SU-DHL-6 (cell line): ENCODE data around the gene C19orf44.

Experiments used
- H2AFZ ChIP-seq: fragments of 200-600 bp; sonication (generic); 2 replicates; pipeline ENCODE4 v1.6.1; 2014; ENCODE audit warnings: low read depth, mild to moderate bottlenecking, moderate library complexity, mixed read lengths, antibody characterized with exemption, low read length; ENCODE audit not compliant: severe bottlenecking
- H3F3A ChIP-seq: fragments of 200-600 bp; shearing (Covaris generic); 2 replicates; pipeline ENCODE4 v1.6.0; 2016; ENCODE audit warnings: antibody characterized with exemption, mild to moderate bottlenecking; ENCODE audit not compliant: insufficient read depth
- H3K27ac ChIP-seq: fragments of 200-600 bp; sonication (generic); 2 replicates; pipeline ENCODE4 v1.5.1; 2016; ENCODE audit warnings: low read depth, mild to moderate bottlenecking, low read length, moderate library complexity, mixed read lengths
- H3K27me3 ChIP-seq: fragments of 200-600 bp; sonication (generic), shearing (Covaris generic); 2 replicates; pipeline ENCODE4 v1.6.0; 2014; ENCODE audit warnings: mild to moderate bottlenecking, low read length
- H3K36me3 ChIP-seq: fragments of 200-600 bp; sonication (generic); 2 replicates; pipeline ENCODE4 v1.6.1; 2014; ENCODE audit warnings: mild to moderate bottlenecking, low read length, mixed read lengths
- H3K4me2 ChIP-seq: fragments of 300-600, 200-600 bp; shearing (Covaris generic), sonication (generic); 2 replicates; pipeline ENCODE4 v1.6.0; 2014; ENCODE audit warnings: low read length, low read depth, mild to moderate bottlenecking; ENCODE audit not compliant: poor library complexity, severe bottlenecking
- H3K4me3 ChIP-seq: fragments of 200-600 bp; sonication (generic); 2 replicates; pipeline ENCODE4 v1.5.1; 2014; ENCODE audit warnings: antibody characterized with exemption, low read length, mild to moderate bottlenecking, mixed read lengths; ENCODE audit not compliant: insufficient read depth, poor library complexity, severe bottlenecking
- H3K79me2 ChIP-seq: fragments of 200-600 bp; sonication (generic); 2 replicates; pipeline ENCODE4 v1.6.1; 2014; ENCODE audit warnings: mild to moderate bottlenecking, low read length, moderate library complexity; ENCODE audit not compliant: insufficient read depth
- H3K9ac ChIP-seq: fragments of 200-600 bp; sonication (generic); 2 replicates; pipeline ENCODE4 v1.7.0; 2014; ENCODE audit warnings: mild to moderate bottlenecking, low read length
- H3K9me2 ChIP-seq: fragments of 200-600 bp; sonication (generic); replicated peaks from 2 replicates; pipeline ENCODE4 v1.6.1; 2014; ENCODE audit warnings: low read length; ENCODE audit not compliant: insufficient read depth
- H3K9me3 ChIP-seq: fragments of 200-600 bp; sonication (generic); 2 replicates; pipeline ENCODE4 v1.6.1; 2014; ENCODE audit warnings: low read length, mixed read lengths; ENCODE audit not compliant: insufficient read depth
- H4K20me1 ChIP-seq: fragments of 200-600 bp; sonication (generic); 2 replicates; pipeline ENCODE4 v1.6.1; 2014; ENCODE audit warnings: low read depth, mild to moderate bottlenecking, antibody characterized with exemption, low read length, moderate library complexity, mixed read lengths
- CTCF ChIP-seq: fragments of 200-600 bp; sonication (generic); IDR thresholded peaks from one replicate; pipeline ENCODE4 v1.5.1; 2017; ENCODE audit warnings: antibody characterized with exemption, mild to moderate bottlenecking, low read length, moderate library complexity; ENCODE audit not compliant: insufficient read depth, poor library complexity, severe bottlenecking
- EZH2phosphoT487 ChIP-seq: fragments of 200-600 bp; sonication (generic), shearing (Covaris generic); conservative IDR thresholded peaks from 2 replicates; pipeline ENCODE4 v1.6.1; 2018; ENCODE audit warnings: mild to moderate bottlenecking, antibody characterized with exemption, low read length, moderate library complexity, mixed read lengths

The C19orf44 gene

DNA sequence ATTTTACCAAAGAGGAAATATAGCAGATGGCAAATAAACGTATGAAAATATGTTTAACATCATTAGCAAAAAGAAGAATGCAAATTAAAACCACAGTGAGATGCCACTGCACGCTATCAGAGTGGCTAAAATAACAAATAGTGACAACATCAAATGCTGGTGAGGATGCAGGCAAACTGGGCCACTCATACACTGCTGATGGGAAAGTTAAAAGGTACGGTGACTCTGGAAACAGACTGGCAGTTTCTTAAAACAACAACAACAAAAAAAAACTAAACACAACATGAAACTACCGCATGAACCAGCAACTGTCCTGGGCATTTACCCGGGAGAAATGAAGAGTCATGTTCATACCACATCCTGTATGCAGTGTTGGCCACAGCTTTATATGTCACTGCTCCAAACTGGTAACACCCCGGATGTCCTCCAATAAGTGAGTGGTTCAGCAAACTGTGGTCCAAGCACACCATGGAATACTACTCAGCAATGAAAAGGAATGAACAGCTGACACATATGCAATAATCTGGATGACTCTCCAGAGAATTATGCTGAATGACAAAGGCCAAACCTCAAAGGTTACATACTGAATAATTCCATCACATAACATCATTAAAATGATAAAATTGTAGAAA is 46.7 kb upstream of the C19orf44 start:
- Histone ChIP-seq H3K9me3 (no peaks in the 10 kb centered on the region), H3F3A (peaks cover 71% of the 10 kb centered on the region), H3K36me3 (no peaks in the 10 kb centered on the region; the same call in 1 of the 2 replicates), H2AFZ (no peak overlapping the region), H4K20me1 (no peaks in the 10 kb centered on the region), H3K9ac (peak overlapping the region; percentile 64), H3K79me2 (peaks cover 83% of the 10 kb centered on the region), H3K27ac (peak overlapping the region; percentile 98), H3K27me3 (no peaks in the 10 kb centered on the region), H3K4me3 (peak overlapping the region; percentile 34), H3K9me2 (no peaks in the 10 kb centered on the region), H3K4me2 (peak overlapping the region; percentile 68)
- TF ChIP-seq EZH2phosphoT487 (no peak), CTCF (no peak)

DNA sequence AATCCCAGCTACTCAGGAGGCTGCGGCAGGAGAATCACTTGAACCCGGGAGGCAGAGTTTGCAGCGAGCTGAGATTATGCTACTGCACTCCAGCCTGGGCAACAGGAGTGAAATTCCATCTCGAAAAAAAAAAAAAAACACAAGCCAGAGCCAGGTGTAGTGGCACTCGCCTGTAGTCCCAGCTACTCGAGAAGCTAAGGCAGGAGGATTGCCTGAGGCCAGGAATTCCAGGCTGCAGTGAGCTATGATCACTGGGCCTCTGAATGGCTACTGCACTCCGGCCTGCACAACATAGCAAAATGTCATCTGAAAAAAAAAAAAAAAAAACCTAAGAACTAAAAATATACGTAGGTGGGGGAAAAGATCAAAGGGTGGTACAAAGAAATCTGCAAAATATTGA is 43.9 kb upstream of the C19orf44 start:
- TF ChIP-seq CTCF: no peak
- no peak for TF ChIP-seq EZH2phosphoT487
- peaks cover 97% of the 10 kb centered on the region for H3K79me2 ChIP-seq
- H3K9me3 ChIP-seq: no peaks in the 10 kb centered on the region
- no peaks in the 10 kb centered on the region for H4K20me1 ChIP-seq
- no peaks in the 10 kb centered on the region; the same call in 1 of the 2 replicates for H3K36me3 ChIP-seq
- H3K9ac ChIP-seq: no peak overlapping the region
- no peak overlapping the region for H2AFZ ChIP-seq
- peaks cover 46% of the 10 kb centered on the region for H3F3A ChIP-seq
- no peak overlapping the region for H3K4me3 ChIP-seq
- H3K27me3 ChIP-seq: no peaks in the 10 kb centered on the region
- peak overlapping the region; percentile 27; the same call in 1 of the 2 replicates for H3K27ac ChIP-seq
- no peaks in the 10 kb centered on the region for H3K9me2 ChIP-seq
- no peak overlapping the region for H3K4me2 ChIP-seq

DNA sequence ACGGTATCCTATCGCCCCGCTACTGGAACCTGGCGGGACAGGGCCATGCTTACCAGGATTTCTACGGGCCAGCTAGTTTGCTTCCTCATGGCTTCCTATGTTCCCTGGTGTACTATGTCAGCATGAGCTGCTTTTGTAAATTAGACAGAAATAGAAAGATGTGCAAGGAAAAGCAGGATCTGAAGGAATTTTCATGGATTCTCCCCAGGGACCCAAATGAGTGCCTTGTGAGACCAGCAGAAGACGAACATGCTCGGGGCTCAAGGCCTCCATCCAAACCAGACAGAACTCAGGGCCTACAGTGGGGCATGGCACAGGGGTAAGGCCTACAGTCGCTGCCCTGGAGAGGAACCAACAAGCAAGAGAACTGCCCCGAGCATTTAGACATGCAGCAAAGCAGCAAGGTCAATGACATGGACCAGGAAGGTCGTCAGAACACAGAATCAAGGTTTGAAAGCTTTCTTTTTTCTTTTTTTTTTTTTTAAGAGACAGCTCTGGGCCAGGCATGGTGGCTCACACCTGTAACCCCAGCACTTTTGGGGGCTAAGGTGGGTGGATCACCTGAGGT is 41.8 kb upstream of the C19orf44 start:
- Histone ChIP-seq H3K9ac (peak overlapping the region; percentile 21; the same call in 1 of the 2 replicates), H2AFZ (no peak overlapping the region), H3K9me2 (no peaks in the 10 kb centered on the region), H3K79me2 (peaks cover 99% of the 10 kb centered on the region), H3K9me3 (no peaks in the 10 kb centered on the region), H4K20me1 (no peaks in the 10 kb centered on the region), H3F3A (peaks cover 29% of the 10 kb centered on the region), H3K4me2 (no peak overlapping the region), H3K27ac (peak overlapping the region; percentile 60), H3K36me3 (no peaks in the 10 kb centered on the region; the same call in 1 of the 2 replicates), H3K27me3 (no peaks in the 10 kb centered on the region), H3K4me3 (no peak overlapping the region)
- TF ChIP-seq CTCF (no peak), EZH2phosphoT487 (no peak)
